Left lung (tissue), 10 donors: ENCODE data around the gene PPM1M. TPM values are rescaled to one million over a fixed set of nuclear protein-coding genes. Genes with fewer than 3 reads are reported as not detected.

Experiments
- ATAC-seq: fragments of 200-7000 bp; cut with Tn5 transposase; one replicate; pipeline ENCODE4 v1.9.1; 2020; ENCODE audit warnings: moderate library complexity
- DNase-seq, 4 donors: peaks; one replicate each; pipeline ENCODE4 v3.0.0-alpha.2; 2013 to 2020
- H3K27ac ChIP-seq, 2 donors: fragments of 200-600 bp; sonication (generic) in 1 of 2; one replicate each; pipeline versions ENCODE4 v1.5.0 to v1.8.0; 2020 to 2021
- H3K27me3 ChIP-seq, 2 donors: fragments of 200-600 bp; sonication (generic) in 1 of 2; one replicate each; pipeline versions ENCODE4 v1.5.0 to v1.8.0; 2020 to 2021
- H3K36me3 ChIP-seq, 2 donors: fragments of 200-600 bp; sonication (generic) in 1 of 2; one replicate each; pipeline versions ENCODE4 v1.5.0 to v1.8.0; 2020 to 2021
- H3K4me1 ChIP-seq, 2 donors: fragments of 200-600 bp; one replicate each; pipeline ENCODE4 v1.8.0; 2021
- H3K4me3 ChIP-seq, 2 donors: fragments of 200-600 bp; sonication (generic) in 1 of 2; one replicate each; pipeline versions ENCODE4 v1.5.0 to v1.8.0; 2020 to 2021; ENCODE audit warnings: mild to moderate bottlenecking in 1 of 2
- H3K9me3 ChIP-seq, 2 donors: fragments of 200-600 bp; sonication (generic) in 1 of 2; one replicate each; pipeline versions ENCODE4 v1.5.0 to v1.8.0; 2020 to 2021
- CTCF ChIP-seq, 2 donors: fragments of 200-600 bp; sonication (generic) in 1 of 2; IDR thresholded peaks; one replicate each; pipeline versions ENCODE4 v1.5.0 to v1.8.0; 2021; ENCODE audit warnings: antibody characterized with exemption in 2 of 2
- intact Hi-C, 2 donors: fragments of 100-400 bp; cut with DNase I; formaldehyde crosslinking; loops; one replicate each; pipeline versions ENCODE4 v1.11.2 to v1.14.2; 2022
- polyA plus RNA-seq, 6 donors: library from polyadenylated mRNA; unstranded; fragments of 120-200 nt; gene quantifications; one replicate each; pipeline ENCODE4 v1.2.1, GENCODE V29; 2013; ENCODE audit not compliant: insufficient read length in 6 of 6
- total RNA-seq, 2 donors: library from RNA; stranded (reverse); fragmentation: NEBNext Ultra II Directional; extraction: Animal tissue kit (Norgen Biotek cat#: 25700); gene quantifications; one replicate each; pipeline ENCODE4 v1.2.1, GENCODE V29; 2021
- donor health status: DM: no; HTN: yes; CAD: no.
- donor health status: DM: no; HTN: no; CAD: no.

Gene PPM1M
- total and polyA plus RNA-seq, 8 donors, result 27.4 to 48.3 (median 31.4) TPM

- DNase-seq, result peak in 3 of 4 donors; percentile 60 to 86 (median 75)
- peak overlapping the region; percentile 46 to 77 for H3K27ac ChIP-seq
- no peak overlapping the region for H3K4me3 ChIP-seq
- peak; percentile 84 for ATAC-seq
- no peak for TF ChIP-seq CTCF (IDR thresholded peaks at IDR 0.05)
- intact Hi-C loops, result no loop called here
- H3K9me3 ChIP-seq, result no peaks in the 10 kb centered on the region
- peaks cover 8 to 54% of the 10 kb centered on the region in 2 donors for H3K36me3 ChIP-seq
- H3K27me3 ChIP-seq, result no peaks in the 10 kb centered on the region
- H3K4me1 ChIP-seq, result peaks cover 20 to 60% of the 10 kb centered on the region in 2 donors
Measured at GRCh38 chr3:52216585-52217408, 28.8 kb upstream of the PPM1M start.

GRCh38 chr3:52217409-52217805 lies 28.2 kb upstream of the PPM1M start:
- no peak for DNase-seq
- peaks cover 8 to 50% of the 10 kb centered on the region in 2 donors for H3K36me3 ChIP-seq
- no peaks in the 10 kb centered on the region for H3K9me3 ChIP-seq
- peaks cover 20 to 64% of the 10 kb centered on the region in 2 donors for H3K4me1 ChIP-seq
- TF ChIP-seq CTCF (IDR thresholded peaks at IDR 0.05), result no peak
- no peaks in the 10 kb centered on the region for H3K27me3 ChIP-seq
- H3K4me3 ChIP-seq, result no peak overlapping the region
- no peak for ATAC-seq
- intact Hi-C loops, result no loop called here
- H3K27ac ChIP-seq, result peak overlapping the region; percentile 46 to 77

GRCh38 chr3:52218026-52218425 lies 27.5 kb upstream of the PPM1M start:
- Histone ChIP-seq H3K27me3 (no peaks in the 10 kb centered on the region), H3K4me3 (no peak overlapping the region), H3K4me1 (peaks cover 20 to 66% of the 10 kb centered on the region in 2 donors), H3K36me3 (peaks cover 5 to 49% of the 10 kb centered on the region in 2 donors), H3K27ac (peak overlapping the region; percentile 46 to 77), H3K9me3 (no peaks in the 10 kb centered on the region)
- TF ChIP-seq CTCF (IDR thresholded peaks at IDR 0.05), result no peak
- intact Hi-C loops, result no loop called here
- ATAC-seq, result no peak
- no peak for DNase-seq

- DNase-seq, result no peak
- Histone ChIP-seq H3K4me3 (no peak overlapping the region), H3K9me3 (no peaks in the 10 kb centered on the region), H3K36me3 (peaks cover 5 to 49% of the 10 kb centered on the region in 2 donors), H3K27me3 (no peaks in the 10 kb centered on the region), H3K4me1 (peaks cover 20 to 66% of the 10 kb centered on the region in 2 donors), H3K27ac (peak overlapping the region; percentile 46 to 77)
- no peak for ATAC-seq
- TF ChIP-seq CTCF (IDR thresholded peaks at IDR 0.05), result no peak
- intact Hi-C loops, result no loop called here
Measured at GRCh38 chr3:52218454-52218853, 27.1 kb upstream of the PPM1M start.

- peak; percentile 50 for ATAC-seq
- H3K4me3 ChIP-seq, result no peak overlapping the region
- DNase-seq, result peak in 2 of 4 donors; percentile 73 to 77
- peak in 1 of 2 donors; percentile 12 for TF ChIP-seq CTCF (IDR thresholded peaks at IDR 0.05)
- peak overlapping the region; percentile 44 to 77 for H3K27ac ChIP-seq
- peaks cover 5 to 44% of the 10 kb centered on the region in 2 donors for H3K36me3 ChIP-seq
- no peaks in the 10 kb centered on the region for H3K9me3 ChIP-seq
- peaks cover 20 to 66% of the 10 kb centered on the region in 2 donors for H3K4me1 ChIP-seq
- no peaks in the 10 kb centered on the region for H3K27me3 ChIP-seq
- intact Hi-C loops, result no loop called here
Measured at GRCh38 chr3:52218937-52219650, 26.5 kb upstream of the PPM1M start.
